GM04504 (cell line): ENCODE measurements around the gene SCTR.

Experiments
- DNase-seq: peaks from one replicate; pipeline ENCODE4 v3.0.0-alpha.2; 2012; ENCODE audit warnings: low read depth

The SCTR gene

DNA sequence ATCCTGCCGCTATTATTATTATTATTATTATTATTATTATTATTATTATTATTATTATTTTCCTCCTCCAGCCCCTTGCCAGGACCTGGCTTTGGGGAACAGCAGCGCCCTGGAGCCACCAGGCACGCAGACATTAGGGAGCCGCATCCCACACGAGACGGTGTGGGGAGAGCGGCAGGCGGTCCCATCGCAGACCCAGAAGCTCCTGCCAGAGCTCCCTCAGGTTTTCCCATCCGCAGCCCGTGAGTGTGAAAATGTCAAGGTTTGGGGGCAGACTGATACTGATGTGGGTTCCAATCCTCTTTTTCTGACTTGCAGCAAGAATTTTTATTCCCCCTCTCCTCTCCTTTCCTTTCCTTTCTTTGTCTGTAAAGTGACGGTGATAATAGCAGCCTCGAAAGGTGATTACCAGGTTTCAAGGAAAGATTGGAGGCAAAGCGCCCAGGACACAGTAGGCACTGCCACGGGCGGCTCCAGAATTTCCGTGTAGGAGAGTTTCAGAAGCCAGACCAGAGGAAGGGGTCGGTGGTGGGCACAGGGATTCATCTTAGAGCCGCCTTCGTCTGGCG lies 816 bp downstream of the SCTR start:
- no peak for DNase-seq

DNA sequence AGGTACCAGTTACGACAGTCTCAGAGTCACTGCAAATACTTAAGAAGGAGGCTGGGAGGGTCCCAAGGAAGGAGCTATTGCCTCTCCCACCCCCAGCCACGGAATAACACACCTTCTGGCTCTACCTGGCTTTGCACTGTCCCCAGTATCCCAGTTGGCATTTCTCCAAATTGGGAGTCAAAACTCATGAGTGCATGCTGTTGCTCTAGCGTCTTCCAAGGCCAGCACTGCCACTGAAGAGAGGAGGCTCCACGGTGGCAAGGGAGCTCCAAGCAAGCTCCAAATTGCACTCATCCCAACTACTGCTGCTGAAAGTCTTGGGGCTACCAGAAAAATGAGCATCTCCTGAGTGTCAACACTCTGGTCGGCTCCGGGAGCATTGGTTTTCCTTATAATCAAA lies 1.6 kb downstream of the SCTR start:
- no peak for DNase-seq

GRCh38 chr2:119521433-119522050 lies 2.7 kb downstream of the SCTR start:
- no peak for DNase-seq

- DNase-seq = no peak
Observed at GRCh38 chr2:119520696-119521432, 3.4 kb downstream of the SCTR start.

DNA sequence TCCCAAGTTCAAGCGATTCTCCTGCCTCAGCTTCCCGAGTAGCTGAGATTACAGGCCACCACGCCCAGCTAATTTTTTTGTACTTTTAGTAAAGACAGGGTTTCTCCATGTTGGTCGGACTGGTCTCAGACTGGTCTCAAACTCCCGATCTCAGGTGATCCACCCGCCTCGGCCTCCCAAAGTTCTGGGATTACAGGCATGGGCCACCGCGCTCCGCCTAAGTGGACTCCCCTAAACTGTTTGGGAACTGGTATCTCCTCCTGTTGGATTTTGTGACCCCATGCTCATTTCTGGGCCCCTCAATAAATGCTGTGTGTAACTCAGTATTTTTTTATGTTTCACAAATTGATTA lies 5.2 kb downstream of the SCTR start:
- DNase-seq = no peak

DNA sequence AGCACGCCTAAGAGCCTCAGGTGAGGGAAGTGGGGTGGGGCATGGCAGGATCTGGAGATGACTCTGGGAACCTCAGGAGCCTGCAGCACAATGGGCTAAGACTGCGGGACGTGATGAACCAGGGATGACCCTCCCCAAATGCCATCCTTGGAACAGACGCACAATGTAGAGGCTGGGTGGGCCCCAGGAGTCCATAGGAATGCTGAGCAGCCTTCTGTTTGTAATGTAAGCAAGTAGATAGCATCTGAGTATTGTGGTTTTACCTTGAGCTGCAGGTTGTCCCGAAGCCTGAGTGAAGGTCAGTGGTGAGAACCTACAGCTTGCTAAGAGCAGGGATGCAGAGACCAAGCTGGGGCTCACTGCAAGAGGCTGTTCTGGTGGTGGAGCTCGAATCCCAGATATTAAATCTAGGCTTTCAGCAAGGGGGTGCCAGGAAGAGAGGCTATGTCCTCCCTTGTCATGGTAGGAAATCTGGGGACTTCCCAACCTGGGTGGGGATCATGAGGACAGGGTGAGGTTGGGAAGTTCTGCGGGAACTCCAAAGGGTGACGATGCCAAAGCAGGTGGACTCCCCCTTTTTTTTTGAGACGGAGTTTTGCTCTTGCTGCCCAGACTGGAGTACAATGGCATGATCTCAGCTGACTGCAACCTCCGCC lies 5.8 kb downstream of the SCTR start:
- DNase-seq = no peak

GRCh38 chr2:119517433-119517832 lies 6.8 kb downstream of the SCTR start:
- peak; percentile 16 for DNase-seq

- no peak for DNase-seq
Observed at GRCh38 chr2:119516121-119516520, 8.2 kb downstream of the SCTR start.

DNA sequence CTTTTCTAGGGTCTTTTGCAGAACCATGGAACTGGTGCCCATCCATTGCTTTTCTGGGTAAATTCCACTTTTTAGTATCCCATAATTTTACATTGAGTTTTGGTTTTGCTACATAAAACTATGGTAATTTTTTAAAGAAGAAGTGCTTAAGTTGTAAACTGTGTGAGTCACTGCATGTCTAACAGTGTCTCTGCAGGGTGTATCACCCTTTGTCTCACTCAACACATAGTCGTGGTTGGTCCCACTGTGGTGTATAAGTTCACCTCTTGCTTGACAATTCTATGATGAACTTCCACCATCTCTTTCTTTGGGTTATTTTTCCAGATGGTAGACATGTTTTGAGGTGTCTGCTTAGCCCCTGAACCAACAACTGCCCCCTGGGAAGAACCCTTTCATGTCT lies 10.5 kb downstream of the SCTR start:
- no peak for DNase-seq

GRCh38 chr2:119512946-119513345 lies 11.3 kb downstream of the SCTR start:
- no peak for DNase-seq

GRCh38 chr2:119511989-119512388 lies 12.3 kb downstream of the SCTR start:
- DNase-seq = no peak

GRCh38 chr2:119508756-119509155 lies 15.5 kb downstream of the SCTR start:
- DNase-seq = no peak

DNA sequence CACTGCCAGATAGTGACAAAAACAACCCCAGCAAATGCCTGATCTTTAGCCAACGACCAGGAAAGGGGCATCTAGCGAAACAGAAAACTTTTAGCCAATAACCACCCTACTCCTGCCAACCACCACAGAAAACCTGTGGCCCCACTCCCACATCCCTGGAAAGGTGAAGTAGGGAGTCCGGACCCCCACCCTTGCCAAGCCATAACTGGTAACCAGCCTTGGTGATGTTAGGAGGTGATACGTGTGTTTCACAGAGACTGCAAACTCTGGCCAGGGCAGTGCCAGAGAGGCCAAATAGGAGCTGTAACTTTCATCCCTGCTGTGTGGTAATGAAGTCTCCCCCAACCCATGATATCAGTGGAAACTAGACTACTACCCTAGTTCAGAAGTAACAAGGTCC lies 27.6 kb downstream of the SCTR start:
- no peak for DNase-seq

- no peak for DNase-seq
Observed at GRCh38 chr2:119495948-119496347, 28.3 kb downstream of the SCTR start.

DNA sequence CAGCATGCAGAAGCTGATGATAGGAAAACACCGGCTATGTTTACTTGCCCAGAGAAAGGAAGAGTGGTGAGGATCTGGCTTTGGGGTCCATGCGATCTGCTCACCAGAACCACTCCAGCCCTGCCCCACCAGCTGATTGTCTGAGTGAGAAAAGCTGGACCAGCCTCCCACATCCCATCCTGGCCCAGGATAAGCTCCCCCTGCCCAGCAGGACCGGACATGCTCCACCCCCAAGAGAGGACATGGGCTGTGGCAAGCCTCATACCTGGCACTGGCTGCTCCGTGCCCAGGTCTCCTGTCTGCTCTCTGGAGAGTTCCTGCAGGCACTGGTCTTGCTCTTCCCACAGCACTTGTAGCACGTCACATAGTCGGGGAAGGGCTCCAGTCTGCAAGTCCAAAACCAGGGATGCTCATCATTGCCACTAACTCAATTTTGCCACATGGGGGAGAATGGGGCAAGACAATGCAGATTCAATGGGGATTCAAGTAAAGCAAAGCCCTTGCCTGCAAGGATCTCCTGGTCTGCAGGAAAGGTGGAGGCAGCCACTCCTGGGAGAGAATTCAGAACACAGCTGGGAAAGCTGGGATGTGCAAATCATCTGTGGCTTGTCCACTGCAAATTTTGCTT lies 30.0 kb downstream of the SCTR start:
- DNase-seq = no peak

GRCh38 chr2:119491776-119492525 lies 32.3 kb downstream of the SCTR start:
- peak; percentile 41 for DNase-seq

- DNase-seq = no peak
Observed at GRCh38 chr2:119490653-119491195, 33.6 kb downstream of the SCTR start.

DNA sequence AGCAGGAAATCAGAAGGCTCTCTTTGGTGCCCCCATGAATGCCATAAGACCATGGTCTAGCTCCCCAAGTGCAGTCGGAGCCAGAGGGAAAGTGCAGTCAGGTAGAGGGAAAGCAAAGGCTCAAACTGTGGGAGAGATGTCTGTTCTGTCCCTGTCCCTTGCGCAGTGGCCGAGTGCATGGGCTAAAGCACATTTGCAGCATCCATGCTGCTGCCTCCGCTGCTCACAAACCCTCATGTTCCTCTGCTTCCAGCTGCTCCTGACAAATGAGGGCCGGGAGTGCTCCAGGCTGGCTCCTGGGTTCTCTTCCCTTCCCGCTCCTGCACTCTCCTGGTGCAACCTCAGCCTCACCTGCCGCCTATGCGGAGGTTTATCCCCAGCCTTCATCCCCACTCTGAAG lies 34.2 kb downstream of the SCTR start:
- DNase-seq = no peak

DNA sequence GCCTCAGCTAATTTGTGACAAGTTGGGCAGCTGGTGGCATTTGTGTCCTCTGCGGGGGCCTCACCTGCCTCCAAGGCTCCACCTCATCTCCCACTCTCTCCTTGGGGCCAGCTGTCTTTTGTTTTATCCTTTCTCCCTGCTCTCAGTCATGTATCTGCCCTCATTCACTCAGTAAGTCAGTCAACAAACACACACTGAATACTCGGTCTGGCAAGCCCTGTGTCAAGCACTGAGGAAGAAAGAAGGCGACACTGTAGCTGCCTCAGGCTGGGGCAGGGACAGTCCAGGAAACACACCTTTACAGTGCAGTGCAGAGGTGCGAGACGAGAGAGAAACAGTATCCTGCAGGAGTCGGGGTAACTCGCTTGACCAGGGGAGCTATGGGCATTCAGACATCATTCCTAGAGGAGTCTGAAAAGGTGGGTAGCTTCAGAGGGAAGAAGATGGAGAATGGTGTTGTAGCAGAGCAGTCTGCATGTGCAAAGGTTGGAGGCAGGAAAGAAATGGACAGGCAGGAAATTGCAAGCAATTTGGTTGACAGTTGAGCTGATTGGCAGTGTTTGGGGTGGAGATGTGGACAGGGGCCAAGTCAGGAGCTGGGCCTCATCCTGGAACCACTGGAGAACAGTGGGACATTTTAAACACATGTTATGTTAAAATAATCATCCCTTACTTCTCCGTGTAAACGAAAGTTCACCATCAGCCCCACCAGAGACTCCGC lies 34.9 kb downstream of the SCTR start:
- no peak for DNase-seq

- no peak for DNase-seq
Observed at GRCh38 chr2:119488245-119489214, 35.8 kb downstream of the SCTR start.
